Skeletal muscle tissue (tissue), 4 donors: Measurements from ENCODE around the gene CLEC2D. TPM values are rescaled to one million over a fixed set of nuclear protein-coding genes. Genes with fewer than 3 reads are reported as not detected.
"Not testable (repeated sequence)": the region's sequence is repeated elsewhere in the genome, so short reads cannot be mapped to it uniquely, and the experiment has no call there.

Source experiments
- H3K27ac ChIP-seq: one replicate; pipeline ENCODE4 v1.7.0; 2013; ENCODE audit warnings: mild to moderate bottlenecking, low read depth, low read length, inconsistent platforms
- H3K27me3 ChIP-seq, 3 donors: one replicate each; pipeline ENCODE4 v1.7.0; 2013; ENCODE audit warnings: low read length in 3 of 3; ENCODE audit not compliant: control insufficient read depth in 3 of 3, insufficient read depth in 3 of 3
- H3K36me3 ChIP-seq, 3 donors: one replicate each; pipeline ENCODE4 v1.7.0; 2013; ENCODE audit warnings: low read length in 3 of 3; ENCODE audit not compliant: control insufficient read depth in 3 of 3, insufficient read depth in 3 of 3
- H3K4me1 ChIP-seq, 3 donors: one replicate each; pipeline ENCODE4 v1.7.0; 2013; ENCODE audit warnings: low read length in 3 of 3, mild to moderate bottlenecking in 3 of 3; ENCODE audit not compliant: control insufficient read depth in 3 of 3, insufficient read depth in 3 of 3
- H3K4me3 ChIP-seq, 3 donors: one replicate each; pipeline ENCODE4 v1.7.0; 2013; ENCODE audit warnings: low read length in 3 of 3
- H3K9ac ChIP-seq, 3 donors: one replicate each; pipeline ENCODE4 v1.7.0; 2013; ENCODE audit warnings: low read length in 3 of 3, mild to moderate bottlenecking in 3 of 3, moderate library complexity in 2 of 3, low read depth in 1 of 3
- H3K9me3 ChIP-seq, 3 donors: one replicate each; pipeline ENCODE4 v1.7.0; 2013; ENCODE audit warnings: low read length in 3 of 3; ENCODE audit not compliant: control insufficient read depth in 3 of 3
- total RNA-seq: library from RNA; depleted of rRNA; stranded (reverse); fragments of >200 nt; gene quantifications from one replicate; pipeline ENCODE4 v1.2.3, GENCODE V29; 2014
- donor health status: Osteomylitis.

CLEC2D gene
- total RNA-seq, 1 donor from 2014 or later: 12.0 TPM

GRCh38 chr12:9642606-9643265, 26.8 kb upstream of the CLEC2D start:
- Histone ChIP-seq H3K4me1 (peaks cover 5 to 7% (median 5%) of the 10 kb centered on the region in 3 donors), H3K36me3 (no peaks in the 10 kb centered on the region), H3K9me3 (no peaks in the 10 kb centered on the region), H3K27me3 (no peaks in the 10 kb centered on the region), H3K4me3 (no peak overlapping the region), H3K9ac (no peak overlapping the region), H3K27ac (no peak overlapping the region)

- Histone ChIP-seq H3K36me3 (no peaks in the 10 kb centered on the region), H3K9me3 (no peaks in the 10 kb centered on the region), H3K27ac (no peak overlapping the region), H3K4me1 (peaks cover 5 to 7% (median 7%) of the 10 kb centered on the region in 3 donors), H3K4me3 (no peak overlapping the region), H3K27me3 (no peaks in the 10 kb centered on the region), H3K9ac (no peak overlapping the region)
These were observed 26.2 kb upstream of the CLEC2D start for GRCh38 chr12:9643266-9643660.

GRCh38 chr12:9644985-9645551, 24.4 kb upstream of the CLEC2D start:
- not testable (repeated sequence) for H3K4me3 ChIP-seq, H3K36me3 ChIP-seq, H3K9me3 ChIP-seq, H3K9ac ChIP-seq, H3K27ac ChIP-seq, H3K27me3 ChIP-seq
- peaks cover 5 to 15% (median 12%) of the 10 kb centered on the region in 3 donors for H3K4me1 ChIP-seq

- Histone ChIP-seq H3K27ac (peak overlapping the region; percentile 87), H3K4me1 (peaks cover 8 to 28% (median 25%) of the 10 kb centered on the region in 3 donors), H3K27me3 (no peaks in the 10 kb centered on the region), H3K9ac (peak overlapping the region; percentile 87 to 93 (median 88)), H3K36me3 (no peaks in the 10 kb centered on the region), H3K9me3 (no peaks in the 10 kb centered on the region), H3K4me3 (peak overlapping the region; percentile 78 to 88 (median 82))
These were observed 22.4 kb upstream of the CLEC2D start for GRCh38 chr12:9646794-9647781.

- peak overlapping the region; percentile 87 to 93 (median 88) for H3K9ac ChIP-seq
- H3K27ac ChIP-seq: peak overlapping the region; percentile 87
- H3K9me3 ChIP-seq: no peaks in the 10 kb centered on the region
- H3K4me1 ChIP-seq: peaks cover 8 to 28% (median 25%) of the 10 kb centered on the region in 3 donors
- H3K4me3 ChIP-seq: peak overlapping the region; percentile 78 to 88 (median 82)
- no peaks in the 10 kb centered on the region for H3K27me3 ChIP-seq
- no peaks in the 10 kb centered on the region for H3K36me3 ChIP-seq
These were observed 21.4 kb upstream of the CLEC2D start for GRCh38 chr12:9647825-9648700.

- no peaks in the 10 kb centered on the region for H3K9me3 ChIP-seq
- H3K9ac ChIP-seq: peak overlapping the region; percentile 87 to 93 (median 88)
- H3K36me3 ChIP-seq: peaks cover 0 to 5% (median 3%) of the 10 kb centered on the region in 3 donors
- peaks cover 8 to 28% (median 25%) of the 10 kb centered on the region in 3 donors for H3K4me1 ChIP-seq
- H3K27ac ChIP-seq: peak overlapping the region; percentile 87
- H3K4me3 ChIP-seq: peak overlapping the region; percentile 78 to 88 (median 82)
- H3K27me3 ChIP-seq: no peaks in the 10 kb centered on the region
These were observed 20.6 kb upstream of the CLEC2D start for GRCh38 chr12:9648701-9649531.

GRCh38 chr12:9649532-9649940, 20.0 kb upstream of the CLEC2D start:
- Histone ChIP-seq H3K27me3 (no peaks in the 10 kb centered on the region), H3K9ac (peak overlapping the region; percentile 24 to 88 (median 87)), H3K4me3 (peak overlapping the region; percentile 78 to 88 (median 82)), H3K36me3 (peaks cover under 1 to 9% (median 5%) of the 10 kb centered on the region in 3 donors), H3K9me3 (no peaks in the 10 kb centered on the region), H3K4me1 (peaks cover 8 to 28% (median 25%) of the 10 kb centered on the region in 3 donors), H3K27ac (peak overlapping the region; percentile 87)

GRCh38 chr12:9650151-9650576, 19.3 kb upstream of the CLEC2D start:
- Histone ChIP-seq H3K27ac (peak overlapping the region; percentile 87), H3K4me1 (peaks cover 8 to 28% (median 25%) of the 10 kb centered on the region in 3 donors), H3K4me3 (peak overlapping the region; percentile 36 to 78 (median 48)), H3K36me3 (peaks cover 5 to 13% (median 5%) of the 10 kb centered on the region in 3 donors), H3K9ac (peak overlapping the region in 2 of 3 donors; percentile 28 to 87), H3K27me3 (no peaks in the 10 kb centered on the region), H3K9me3 (no peaks in the 10 kb centered on the region)
